Activated CD4-positive, alpha-beta memory T cell treated with anti-CD3 and anti-CD28 coated beads, Interleukin-2, amount 10 ng/mL, durations not matched to agents 7 days and 5 days (primary cell): ENCODE measurements around the gene ETV4. TPM values are rescaled to one million over a fixed set of nuclear protein-coding genes. Genes with fewer than 3 reads are reported as not detected.

Experiments used
- CTCF ChIA-PET: fragments of 350-600 bp; sonication (Branson Sonifier 250); formaldehyde crosslinking; loops from one replicate; lab custom pipeline; 2021; ENCODE audit warnings: antibody characterized with exemption, inconsistent platforms; lab: Charles Lee
- POLR2A ChIA-PET: fragments of 350-600 bp; sonication (Branson Sonifier 250); formaldehyde crosslinking; loops from one replicate; lab custom pipeline; 2021; ENCODE audit warnings: antibody characterized with exemption; lab: Charles Lee
- DNase-seq: peaks from one replicate; pipeline ENCODE4 v3.0.0-alpha.2; 2020
- H3K27ac Mint-ChIP-seq: one replicate; pipeline ENCODE4 v1.8.0; 2021; ENCODE audit warnings: mild to moderate bottlenecking, mixed read lengths
- H3K27me3 Mint-ChIP-seq: one replicate; pipeline ENCODE4 v1.8.0; 2021; ENCODE audit warnings: mixed read lengths
- H3K36me3 Mint-ChIP-seq: one replicate; pipeline ENCODE4 v1.8.0; 2021; ENCODE audit warnings: low read depth, mixed read lengths
- H3K4me1 Mint-ChIP-seq: one replicate; pipeline ENCODE4 v1.8.0; 2021; ENCODE audit warnings: mixed read lengths
- H3K4me3 Mint-ChIP-seq: one replicate; pipeline ENCODE4 v1.8.0; 2021; ENCODE audit warnings: mild to moderate bottlenecking, mixed read lengths
- H3K9me3 Mint-ChIP-seq: one replicate; pipeline ENCODE4 v1.8.0; 2021; ENCODE audit warnings: mixed read lengths
- total RNA-seq, 2 experiments: library from RNA; stranded (reverse); gene quantifications; one replicate each; pipeline ENCODE4 v1.2.3, GENCODE V29; 2021

ETV4 gene
- total RNA-seq, 2 experiments from 2014 or later: 3.6 to 4.0 TPM

GRCh38 chr17:43532581-43532980 lies 13.6 kb downstream of the ETV4 start:
- no peaks in the 10 kb centered on the region for H3K27me3 Mint-ChIP-seq
- H3K9me3 Mint-ChIP-seq: no peaks in the 10 kb centered on the region
- no peaks in the 10 kb centered on the region for H3K36me3 Mint-ChIP-seq
- peaks cover 7% of the 10 kb centered on the region for H3K4me1 Mint-ChIP-seq
- H3K4me3 Mint-ChIP-seq: no peak overlapping the region
- ChIA-PET CTCF (interaction anchor here (1.3 kb wide), 1 partner anchor 49 kb away, joined by 4 read pairs; the partner anchor contains the start of gene DHX8), POLR2A (no interaction called here)
- no peak for DNase-seq
- no peak overlapping the region for H3K27ac Mint-ChIP-seq

- Mint-ChIP-seq H3K27me3 (no peaks in the 10 kb centered on the region), H3K4me3 (no peak overlapping the region), H3K36me3 (peaks cover 2% of the 10 kb centered on the region), H3K27ac (no peak overlapping the region), H3K9me3 (no peaks in the 10 kb centered on the region), H3K4me1 (peaks cover 7% of the 10 kb centered on the region)
- no peak for DNase-seq
- POLR2A ChIA-PET: no interaction called here
- CTCF ChIA-PET: no interaction called here
These were observed 14.2 kb downstream of the ETV4 start for GRCh38 chr17:43531955-43532354.

GRCh38 chr17:43531082-43531378 lies 15.1 kb downstream of the ETV4 start:
- H3K36me3 Mint-ChIP-seq: peaks cover 5% of the 10 kb centered on the region
- H3K27ac Mint-ChIP-seq: no peak overlapping the region
- no peak overlapping the region for H3K4me3 Mint-ChIP-seq
- no peaks in the 10 kb centered on the region for H3K9me3 Mint-ChIP-seq
- POLR2A ChIA-PET: interaction anchor here (1.3 to 1.6 kb wide), 2 partner anchors 12 to 16 kb away, joined by 3 read pairs; no protein-coding TSS in a partner anchor
- CTCF ChIA-PET: no interaction called here
- H3K4me1 Mint-ChIP-seq: peaks cover 2% of the 10 kb centered on the region
- DNase-seq: no peak
- no peaks in the 10 kb centered on the region for H3K27me3 Mint-ChIP-seq

- no peak overlapping the region for H3K4me3 Mint-ChIP-seq
- H3K9me3 Mint-ChIP-seq: no peaks in the 10 kb centered on the region
- peaks cover 5% of the 10 kb centered on the region for H3K36me3 Mint-ChIP-seq
- ChIA-PET CTCF (no interaction called here), POLR2A (interaction anchor here (1.3 to 1.6 kb wide), 2 partner anchors 13 to 15 kb away, joined by 3 read pairs; no protein-coding TSS in a partner anchor)
- no peak overlapping the region for H3K27ac Mint-ChIP-seq
- no peak for DNase-seq
- H3K4me1 Mint-ChIP-seq: no peaks in the 10 kb centered on the region
- H3K27me3 Mint-ChIP-seq: no peaks in the 10 kb centered on the region
These were observed 15.7 kb downstream of the ETV4 start for GRCh38 chr17:43530288-43531081.

GRCh38 chr17:43529947-43530287 lies 16.2 kb downstream of the ETV4 start:
- no peak overlapping the region for H3K4me3 Mint-ChIP-seq
- ChIA-PET CTCF (no interaction called here), POLR2A (interaction anchor here (1.3 to 1.6 kb wide), 2 partner anchors 14 to 15 kb away, joined by 3 read pairs; no protein-coding TSS in a partner anchor)
- H3K4me1 Mint-ChIP-seq: no peaks in the 10 kb centered on the region
- no peaks in the 10 kb centered on the region for H3K9me3 Mint-ChIP-seq
- no peak overlapping the region for H3K27ac Mint-ChIP-seq
- DNase-seq: no peak
- peaks cover 9% of the 10 kb centered on the region for H3K36me3 Mint-ChIP-seq
- no peaks in the 10 kb centered on the region for H3K27me3 Mint-ChIP-seq

- Mint-ChIP-seq H3K27me3 (no peaks in the 10 kb centered on the region), H3K4me1 (no peaks in the 10 kb centered on the region), H3K27ac (no peak overlapping the region), H3K4me3 (no peak overlapping the region), H3K36me3 (peaks cover 16% of the 10 kb centered on the region), H3K9me3 (no peaks in the 10 kb centered on the region)
- no peak for DNase-seq
- ChIA-PET CTCF (interaction anchor here (1.1 kb wide), 1 partner anchor 45 kb away, joined by 3 read pairs; the partner anchor contains the start of gene DHX8), POLR2A (no interaction called here)
These were observed 16.9 kb downstream of the ETV4 start for GRCh38 chr17:43528988-43529814.

GRCh38 chr17:43528319-43528987 lies 17.7 kb downstream of the ETV4 start:
- no peaks in the 10 kb centered on the region for H3K27me3 Mint-ChIP-seq

GRCh38 chr17:43526886-43527648 lies 19.1 kb downstream of the ETV4 start:
- Mint-ChIP-seq H3K27me3 (no peaks in the 10 kb centered on the region), H3K9me3 (no peaks in the 10 kb centered on the region), H3K4me3 (no peak overlapping the region), H3K4me1 (no peaks in the 10 kb centered on the region), H3K36me3 (peaks cover 22% of the 10 kb centered on the region), H3K27ac (no peak overlapping the region)
- POLR2A ChIA-PET: interaction anchor here (1.2 kb wide), 1 partner anchor 9 kb away, joined by 3 read pairs; no protein-coding TSS in a partner anchor
- CTCF ChIA-PET: no interaction called here
- no peak for DNase-seq

More at GRCh38 chr17:43528319-43528987, 17.7 kb downstream of the ETV4 start:
- peaks cover 19% of the 10 kb centered on the region for H3K36me3 Mint-ChIP-seq
- H3K4me1 Mint-ChIP-seq: no peaks in the 10 kb centered on the region
- H3K9me3 Mint-ChIP-seq: no peaks in the 10 kb centered on the region
- no peak overlapping the region for H3K4me3 Mint-ChIP-seq
- CTCF ChIA-PET: interaction anchor here (1.1 kb wide), 1 partner anchor 45 kb away, joined by 3 read pairs; the partner anchor contains the start of gene DHX8
- no peak for DNase-seq
- POLR2A ChIA-PET: no interaction called here
- no peak overlapping the region for H3K27ac Mint-ChIP-seq

GRCh38 chr17:43524945-43525575 lies 21.1 kb downstream of the ETV4 start:
- Mint-ChIP-seq H3K27ac (no peak overlapping the region), H3K4me1 (no peaks in the 10 kb centered on the region), H3K4me3 (no peak overlapping the region), H3K9me3 (no peaks in the 10 kb centered on the region), H3K36me3 (peaks cover 40% of the 10 kb centered on the region), H3K27me3 (no peaks in the 10 kb centered on the region)
- ChIA-PET POLR2A (no interaction called here), CTCF (no interaction called here)
- no peak for DNase-seq

GRCh38 chr17:43521389-43521788 lies 24.8 kb downstream of the ETV4 start:
- ChIA-PET CTCF (interaction anchor here (0.7 to 1.1 kb wide), 4 partner anchors 9 to 55 kb away, joined by 3 to 4 read pairs (median 4); no protein-coding TSS in a partner anchor), POLR2A (no interaction called here)
- Mint-ChIP-seq H3K4me3 (no peak overlapping the region), H3K36me3 (peaks cover 61% of the 10 kb centered on the region), H3K27me3 (no peaks in the 10 kb centered on the region), H3K9me3 (no peaks in the 10 kb centered on the region), H3K27ac (no peak overlapping the region), H3K4me1 (peaks cover 17% of the 10 kb centered on the region)
- DNase-seq: no peak

GRCh38 chr17:43517615-43518386 lies 28.3 kb downstream of the ETV4 start:
- no peaks in the 10 kb centered on the region for H3K27me3 Mint-ChIP-seq
- H3K36me3 Mint-ChIP-seq: peaks cover 65% of the 10 kb centered on the region
- no peaks in the 10 kb centered on the region for H3K9me3 Mint-ChIP-seq
- ChIA-PET POLR2A (interaction anchor here (0.8 to 1.5 kb wide), 2 partner anchors 8 to 19 kb away, joined by 3 to 4 read pairs; no protein-coding TSS in a partner anchor), CTCF (interaction anchor here (1.1 to 1.4 kb wide), 2 partner anchors 59 to 156 kb away, joined by 3 to 4 read pairs; no protein-coding TSS in a partner anchor)
- peaks cover 20% of the 10 kb centered on the region for H3K4me1 Mint-ChIP-seq
- no peak overlapping the region for H3K27ac Mint-ChIP-seq
- H3K4me3 Mint-ChIP-seq: no peak overlapping the region
- no peak for DNase-seq
